ENCODE results near the gene RBM25.
"Not testable (repeated sequence)": the region's sequence is repeated elsewhere in the genome, so short reads cannot be mapped to it uniquely, and the experiment has no call there.

The RBM25 gene

GRCh38 chr14:73105050-73105449 is 46.7 kb downstream of the RBM25 start:
- no peak for DNase-seq

- DNase-seq = no peak
Measured at GRCh38 chr14:73105727-73106126, 47.4 kb downstream of the RBM25 start.

GRCh38 chr14:73116079-73116665 is 57.8 kb downstream of the RBM25 start:
- no peak for DNase-seq

GRCh38 chr14:73124180-73124894 is 66.0 kb downstream of the RBM25 start:
- DNase-seq = no peak

GRCh38 chr14:73125169-73125588 is 66.8 kb downstream of the RBM25 start:
- DNase-seq = no peak

- DNase-seq = no peak
Measured at GRCh38 chr14:73125746-73126145, 67.4 kb downstream of the RBM25 start.

GRCh38 chr14:73133795-73134194 is 75.5 kb downstream of the RBM25 start:
- DNase-seq = no peak

GRCh38 chr14:73136085-73136386 is 77.7 kb downstream of the RBM25 start:
- no peak for DNase-seq

GRCh38 chr14:73136387-73137225 is 78.3 kb downstream of the RBM25 start, which contains the start of gene PSEN1:
Gene PSEN1 (plus strand): TSS chr14:73136507. CDS start chr14:73148020, 11,513 bp downstream.
- peak; percentile 99 for DNase-seq

GRCh38 chr14:73140811-73141323 is 82.5 kb downstream of the RBM25 start:
- no peak for DNase-seq

- DNase-seq = no peak
Measured at GRCh38 chr14:73142216-73142615, 83.9 kb downstream of the RBM25 start.

GRCh38 chr14:73143003-73143402 is 84.7 kb downstream of the RBM25 start:
- no peak for DNase-seq

GRCh38 chr14:73143617-73144016 is 85.3 kb downstream of the RBM25 start:
- no peak for DNase-seq

- DNase-seq = no peak
Measured at GRCh38 chr14:73145371-73145770, 87.0 kb downstream of the RBM25 start.

- no peak for DNase-seq
Measured at GRCh38 chr14:73146111-73146510, 87.8 kb downstream of the RBM25 start.

GRCh38 chr14:73149753-73150152 is 91.4 kb downstream of the RBM25 start:
- DNase-seq = no peak

- no peak for DNase-seq
Measured at GRCh38 chr14:73153272-73153671, 94.9 kb downstream of the RBM25 start.

GRCh38 chr14:73162251-73162650 is 103.9 kb downstream of the RBM25 start:
- no peak for DNase-seq

GRCh38 chr14:73166399-73166798 is 108.1 kb downstream of the RBM25 start:
- DNase-seq = no peak

- no peak for DNase-seq
Measured at GRCh38 chr14:73167727-73168126, 109.4 kb downstream of the RBM25 start.

GRCh38 chr14:73168274-73168673 is 109.9 kb downstream of the RBM25 start:
- DNase-seq = no peak

GRCh38 chr14:73168691-73169090 is 110.4 kb downstream of the RBM25 start:
- no peak for DNase-seq

GRCh38 chr14:73169855-73170254 is 111.5 kb downstream of the RBM25 start:
- not testable (repeated sequence) for DNase-seq

- no peak for DNase-seq
Measured at GRCh38 chr14:73170686-73171085, 112.4 kb downstream of the RBM25 start.
